H9 (cell line): ENCODE measurements around the gene GGA1. TPM values are rescaled to one million over a fixed set of nuclear protein-coding genes. Genes with fewer than 3 reads are reported as not detected.

Experiments used
- DNase-seq: peaks from one replicate; pipeline ENCODE4 v3.0.0-alpha.2; 2017
- H2AFZ ChIP-seq: one replicate; pipeline ENCODE4 v1.6.1; 2013; ENCODE audit warnings: mild to moderate bottlenecking, low read length, control low read depth, moderate library complexity
- H2AK5ac ChIP-seq: 2 replicates; pipeline ENCODE4 v1.6.1; 2013; ENCODE audit warnings: low read length, control low read depth, mixed read lengths; ENCODE audit not compliant: insufficient read length
- H2BK120ac ChIP-seq: one replicate; pipeline ENCODE4 v1.6.1; 2013; ENCODE audit warnings: low read depth, mild to moderate bottlenecking, low read length, control low read depth, inconsistent platforms; ENCODE audit not compliant: poor library complexity, severe bottlenecking
- H2BK12ac ChIP-seq: 2 replicates; pipeline ENCODE4 v1.6.1; 2013; ENCODE audit warnings: low read length, control low read depth, mixed read lengths, low read depth; ENCODE audit not compliant: insufficient read length
- H2BK15ac ChIP-seq: 2 replicates; pipeline ENCODE4 v1.6.1; 2013; ENCODE audit warnings: low read depth, low read length, control low read depth
- H2BK20ac ChIP-seq: one replicate; pipeline ENCODE4 v1.6.1; 2013; ENCODE audit warnings: low read depth, mild to moderate bottlenecking, low read length, control low read depth, inconsistent platforms; ENCODE audit not compliant: poor library complexity, severe bottlenecking
- H2BK5ac ChIP-seq: 2 replicates; pipeline ENCODE4 v1.6.1; 2013; ENCODE audit warnings: low read length, control low read depth, mixed read lengths; ENCODE audit not compliant: insufficient read length
- H3K14ac ChIP-seq: 2 replicates; pipeline ENCODE4 v1.6.1; 2013; ENCODE audit warnings: low read length, control low read depth; ENCODE audit not compliant: insufficient read depth
- H3K18ac ChIP-seq: 2 replicates; pipeline ENCODE4 v1.6.1; 2013; ENCODE audit warnings: low read depth, mild to moderate bottlenecking, mixed read lengths, low read length, control low read depth; ENCODE audit not compliant: insufficient read length
- H3K23ac ChIP-seq: 2 replicates; pipeline ENCODE4 v1.6.1; 2013; ENCODE audit warnings: low read length, control low read depth, mixed read lengths, low read depth; ENCODE audit not compliant: insufficient read length
- H3K23me2 ChIP-seq: 2 replicates; pipeline ENCODE4 v1.6.1; 2013; ENCODE audit warnings: low read depth, mild to moderate bottlenecking, mixed read lengths, low read length, control low read depth; ENCODE audit not compliant: insufficient read length, poor library complexity, severe bottlenecking
- H3K27ac ChIP-seq: 2 replicates; pipeline ENCODE4 v1.5.1; 2013; ENCODE audit warnings: low read length, control low read depth, mixed read lengths, low read depth; ENCODE audit not compliant: insufficient read length
- H3K27me3 ChIP-seq: 2 replicates; pipeline ENCODE4 v1.6.1; 2013; ENCODE audit warnings: low read length, control low read depth, inconsistent platforms; ENCODE audit not compliant: insufficient read depth
- H3K4ac ChIP-seq: 2 replicates; pipeline ENCODE4 v1.6.1; 2013; ENCODE audit warnings: low read depth, mild to moderate bottlenecking, control low read depth, inconsistent platforms, low read length, moderate library complexity
- H3K4me1 ChIP-seq: 2 replicates; pipeline ENCODE4 v1.6.1; 2013; ENCODE audit warnings: low read length, control low read depth, inconsistent platforms; ENCODE audit not compliant: insufficient read depth
- H3K4me2 ChIP-seq: 2 replicates; pipeline ENCODE4 v1.6.1; 2013; ENCODE audit warnings: low read length, control low read depth, mixed read lengths; ENCODE audit not compliant: insufficient read length, insufficient read depth
- H3K56ac ChIP-seq: 2 replicates; pipeline ENCODE4 v1.6.1; 2013; ENCODE audit warnings: low read depth, mild to moderate bottlenecking, mixed read lengths, low read length, control low read depth; ENCODE audit not compliant: insufficient read length
- H3K79me1 ChIP-seq: 2 replicates; pipeline ENCODE4 v1.6.1; 2013; ENCODE audit warnings: low read depth, mild to moderate bottlenecking, moderate library complexity, low read length, control low read depth, inconsistent platforms; ENCODE audit not compliant: insufficient read depth, poor library complexity, severe bottlenecking
- H3K79me2 ChIP-seq: 2 replicates; pipeline ENCODE4 v1.6.1; 2013; ENCODE audit warnings: low read length, control low read depth, inconsistent platforms; ENCODE audit not compliant: insufficient read depth
- H3K9ac ChIP-seq: 2 replicates; pipeline ENCODE4 v1.6.1; 2013; ENCODE audit warnings: low read length, control low read depth, mixed read lengths; ENCODE audit not compliant: insufficient read length; ENCODE audit errors: extremely low read depth
- H3K9me3 ChIP-seq: one replicate; pipeline ENCODE4 v1.6.1; 2013; ENCODE audit warnings: low read depth, low read length, inconsistent platforms; ENCODE audit not compliant: control insufficient read depth
- H3T11ph ChIP-seq: one replicate; pipeline ENCODE4 v1.6.1; 2013; ENCODE audit warnings: mild to moderate bottlenecking, low read length, control low read depth, inconsistent platforms
- H4K20me1 ChIP-seq: one replicate; pipeline ENCODE4 v1.6.1; 2013; ENCODE audit not compliant: control insufficient read depth, insufficient read length, insufficient read depth
- H4K5ac ChIP-seq: 2 replicates; pipeline ENCODE4 v1.6.1; 2013; ENCODE audit warnings: low read depth, mild to moderate bottlenecking, mixed read lengths, low read length, control low read depth; ENCODE audit not compliant: insufficient read length
- H4K8ac ChIP-seq: replicated peaks from 2 replicates; pipeline ENCODE4 v1.6.1; 2013; ENCODE audit warnings: low read length, control low read depth, mixed read lengths, low read depth; ENCODE audit not compliant: insufficient read length
- H4K91ac ChIP-seq: 2 replicates; pipeline ENCODE4 v1.6.1; 2013; ENCODE audit warnings: low read depth, mild to moderate bottlenecking, moderate library complexity, mixed read lengths, low read length, control low read depth; ENCODE audit not compliant: insufficient read length
- H3K27ac Mint-ChIP-seq, 3 experiments: 2 replicates in 2 of 3; 3 replicates in 1 of 3; pipeline ENCODE4 v1.8.0; 2020 to 2021; ENCODE audit warnings: mixed read lengths in 3 of 3, mild to moderate bottlenecking in 1 of 3, moderate library complexity in 1 of 3
- H3K27me3 Mint-ChIP-seq: 2 replicates; pipeline ENCODE4 v1.8.0; 2021; ENCODE audit warnings: low read depth, mild to moderate bottlenecking, moderate library complexity, mixed read lengths
- H3K36me3 Mint-ChIP-seq, 3 experiments: 2 replicates in 2 of 3; 3 replicates in 1 of 3; pipeline ENCODE4 v1.8.0; 2020 to 2021; ENCODE audit warnings: low read depth in 3 of 3, mixed read lengths in 3 of 3; ENCODE audit not compliant: insufficient read depth in 1 of 3
- H3K4me1 Mint-ChIP-seq, 2 experiments: 2 replicates each; pipeline ENCODE4 v1.8.0; 2020; ENCODE audit warnings: mixed read lengths in 2 of 2
- H3K4me3 Mint-ChIP-seq, 2 experiments: 2 replicates in 1 of 2; 3 replicates in 1 of 2; pipeline ENCODE4 v1.8.0; 2020 to 2021; ENCODE audit warnings: mild to moderate bottlenecking in 2 of 2, mixed read lengths in 2 of 2, moderate library complexity in 1 of 2
- H3K9me3 Mint-ChIP-seq, 2 experiments: 2 replicates in 1 of 2; 3 replicates in 1 of 2; pipeline ENCODE4 v1.8.0; 2020; ENCODE audit warnings: mild to moderate bottlenecking in 2 of 2, mixed read lengths in 2 of 2, moderate library complexity in 1 of 2
- WGBS: extraction: QIAGEN DNeasy Blood & Tissue Kit; methylation state at CpG from one replicate; pipeline ENCODE4 v1.1.7; 2013; ENCODE audit warnings: missing lambda C conversion rate, low lambda C conversion rate, mixed read lengths; ENCODE audit not compliant: insufficient read length; ENCODE audit errors: extremely low coverage; 5-methylcytosine and 5-hydroxymethylcytosine counted together
- total RNA-seq: library from RNA; stranded (reverse); gene quantifications from 2 replicates; pipeline ENCODE4 v1.2.1, GENCODE V29; 2021
- TF ChIP-seq, protein P1 (sequence below): fragments of 200-600 bp; sonication (generic); conservative IDR thresholded peaks from 3 replicates; pipeline ENCODE4 v1.8.0; 2021; ENCODE audit warnings: antibody characterized with exemption, mild to moderate bottlenecking

The GGA1 gene
- total RNA-seq, 1 experiment from 2014 or later, result 61.7 TPM

DNA sequence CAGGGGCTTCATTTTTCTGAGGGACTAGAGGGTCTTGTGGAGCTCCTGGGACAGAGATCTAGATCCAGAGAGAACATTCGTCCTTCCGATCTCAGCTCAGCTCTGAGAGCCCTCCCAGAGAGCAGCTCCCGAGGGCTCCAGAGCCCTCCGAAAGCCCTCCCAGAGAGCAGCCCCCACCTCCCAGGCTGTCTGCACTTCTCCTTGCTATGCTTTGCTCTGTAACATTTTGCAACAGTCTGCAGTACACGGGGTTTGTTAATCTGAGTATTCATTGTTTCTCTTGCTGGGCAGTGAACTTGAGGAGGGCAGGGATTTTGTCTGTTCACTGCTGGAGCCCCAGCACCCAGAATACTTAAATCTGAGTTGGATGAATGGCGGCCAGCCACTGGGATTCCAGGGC is 2.6 kb downstream of the GGA1 start:
- Mint-ChIP-seq H3K27ac (no peak overlapping the region), H3K27me3 (no peaks in the 10 kb centered on the region), H3K9me3 (no peaks in the 10 kb centered on the region), H3K4me3 (peak overlapping the region in 1 of 2 experiments; percentile 31; a peak in 1 of 5 replicates), H3K36me3 (peaks cover 4 to 13% (median 12%) of the 10 kb centered on the region in 3 experiments; a peak in 5 of 7 replicates), H3K4me1 (peaks cover 16 to 17% of the 10 kb centered on the region in 2 experiments)
- Histone ChIP-seq H3K14ac (no peak overlapping the region), H3K4ac (no peak overlapping the region), H3K27ac (no peak overlapping the region), H2AK5ac (no peak overlapping the region), H3K56ac (no peak overlapping the region), H3K9me3 (no peaks in the 10 kb centered on the region), H4K20me1 (no peaks in the 10 kb centered on the region), H3K4me1 (no peaks in the 10 kb centered on the region), H3K23me2 (peaks cover 10% of the 10 kb centered on the region), H2BK15ac (no peak overlapping the region), H3K23ac (no peak overlapping the region), H3K4me2 (no peak overlapping the region), H4K8ac (no peak overlapping the region), H3K79me2 (no peaks in the 10 kb centered on the region; the same call in 1 of the 2 replicates), H2BK120ac (no peak overlapping the region), H3T11ph (no peak overlapping the region), H4K5ac (no peak overlapping the region), H4K91ac (no peak overlapping the region), H2BK5ac (no peak overlapping the region), H3K27me3 (no peaks in the 10 kb centered on the region), H2BK20ac (no peak overlapping the region), H3K18ac (no peak overlapping the region), H3K79me1 (peaks cover 3% of the 10 kb centered on the region), H2AFZ (no peak overlapping the region), H3K9ac (no peak overlapping the region), H2BK12ac (no peak overlapping the region)
- TF ChIP-seq, protein P1, sequence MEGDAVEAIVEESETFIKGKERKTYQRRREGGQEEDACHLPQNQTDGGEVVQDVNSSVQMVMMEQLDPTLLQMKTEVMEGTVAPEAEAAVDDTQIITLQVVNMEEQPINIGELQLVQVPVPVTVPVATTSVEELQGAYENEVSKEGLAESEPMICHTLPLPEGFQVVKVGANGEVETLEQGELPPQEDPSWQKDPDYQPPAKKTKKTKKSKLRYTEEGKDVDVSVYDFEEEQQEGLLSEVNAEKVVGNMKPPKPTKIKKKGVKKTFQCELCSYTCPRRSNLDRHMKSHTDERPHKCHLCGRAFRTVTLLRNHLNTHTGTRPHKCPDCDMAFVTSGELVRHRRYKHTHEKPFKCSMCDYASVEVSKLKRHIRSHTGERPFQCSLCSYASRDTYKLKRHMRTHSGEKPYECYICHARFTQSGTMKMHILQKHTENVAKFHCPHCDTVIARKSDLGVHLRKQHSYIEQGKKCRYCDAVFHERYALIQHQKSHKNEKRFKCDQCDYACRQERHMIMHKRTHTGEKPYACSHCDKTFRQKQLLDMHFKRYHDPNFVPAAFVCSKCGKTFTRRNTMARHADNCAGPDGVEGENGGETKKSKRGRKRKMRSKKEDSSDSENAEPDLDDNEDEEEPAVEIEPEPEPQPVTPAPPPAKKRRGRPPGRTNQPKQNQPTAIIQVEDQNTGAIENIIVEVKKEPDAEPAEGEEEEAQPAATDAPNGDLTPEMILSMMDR, result no peak
- DNase-seq, result no peak
- WGBS, result no CpG with 5 or more reads among the region's 6 CpGs
